ENCODE results near the gene SELPLG. TPM values are rescaled to one million over a fixed set of nuclear protein-coding genes. Genes with fewer than 3 reads are reported as not detected.

Gene SELPLG
- total and polyA plus RNA-seq, 2 of the 4 experiments (the other 2 are of a cell fraction): 3.2 to 10.8 TPM

DNA sequence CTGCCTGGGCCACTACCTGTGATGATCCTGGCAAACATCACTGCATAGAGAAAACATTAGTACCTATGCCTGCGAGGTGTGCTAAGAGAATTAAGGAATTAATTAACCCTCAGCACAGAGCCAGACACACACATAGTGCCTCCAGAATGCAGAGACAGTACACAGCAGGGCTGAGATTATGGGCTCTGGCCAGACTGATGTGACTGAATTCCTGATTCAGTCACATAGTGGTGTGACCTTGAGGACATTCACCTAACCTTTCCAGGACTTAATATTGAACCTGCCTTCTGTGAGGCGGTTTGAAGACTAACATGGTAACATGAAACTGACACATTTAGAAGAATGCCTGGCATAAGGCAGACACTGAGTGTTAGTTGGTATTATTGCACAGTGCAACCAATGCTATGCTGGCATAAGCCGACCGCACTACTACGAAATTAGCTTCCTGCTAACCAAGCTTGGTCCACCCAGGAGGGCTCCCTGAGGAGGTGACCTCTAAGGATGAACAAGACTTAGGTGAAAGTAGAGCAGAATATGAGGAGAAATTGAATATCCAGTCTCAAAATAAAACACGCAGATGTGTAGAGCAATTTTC lies 32.0 kb upstream of the SELPLG start:
- Histone ChIP-seq H3K4ac (ENCODE audit: low read depth, low read length) (peak overlapping the region; percentile 61), H3K4me1 (ENCODE audit: control insufficient read depth, insufficient read depth, low read length) (peaks cover 28% of the 10 kb centered on the region), H3K9ac (ENCODE audit: low read depth, low read length) (peak overlapping the region; percentile 45), H3K36me3 (ENCODE audit: control insufficient read depth, insufficient read depth, low read length) (peaks cover 11% of the 10 kb centered on the region), H3K9me1 (ENCODE audit: insufficient read depth, low read length) (peaks cover 8% of the 10 kb centered on the region), H3K27ac (ENCODE audit: insufficient read depth, low read length) (peak overlapping the region; percentile 81), H3K56ac (ENCODE audit: extremely low read depth, insufficient read depth, low read length) (peak overlapping the region; percentile 22; the same call in 1 of the 2 replicates), H2BK5ac (ENCODE audit: low read depth, low read length, poor library complexity, severe bottlenecking) (peak overlapping the region; percentile 81), H2BK15ac (ENCODE audit: low read depth, low read length) (peak overlapping the region; percentile 24; the same call in 1 of the 3 replicates), H2AFZ (replicated peaks; ENCODE audit: low read length, poor library complexity) (no peak overlapping the region), H2AK5ac (ENCODE audit: low read depth, low read length) (peak overlapping the region; percentile 14; the same call in 1 of the 2 replicates), H4K20me1 (ENCODE audit: insufficient read depth, low read length) (peaks cover 82% of the 10 kb centered on the region), H4K8ac (ENCODE audit: low read depth in 2 of 2, low read length in 2 of 2) (peak overlapping the region in 1 of 2 experiments; percentile 17; a peak in 2 of 4 replicates), H3K4me3 (ENCODE audit: insufficient read depth, low read depth, low read length) (no peak overlapping the region), H2BK20ac (ENCODE audit: low read depth, low read length) (peak overlapping the region; percentile 4; the same call in 1 of the 2 replicates), H4K5ac (ENCODE audit: low read depth, low read length) (peak overlapping the region; percentile 77), H3K14ac (replicated peaks; ENCODE audit: low read depth, low read length) (peak overlapping the region; percentile 10), H3K23ac (ENCODE audit: low read depth, low read length) (peak overlapping the region; percentile 77), H2AK9ac (replicated peaks; ENCODE audit: low read depth, low read length, poor library complexity) (no peak overlapping the region), H4K91ac (ENCODE audit: insufficient read depth, low read depth, low read length) (peak overlapping the region; percentile 16; the same call in 1 of the 2 replicates), H3K4me2 (ENCODE audit: low read depth, low read length) (peak overlapping the region; percentile 36; the same call in 1 of the 2 replicates), H2BK120ac (ENCODE audit: low read depth, low read length) (peak overlapping the region; percentile 44), H3K9me3 (ENCODE audit: control insufficient read depth, insufficient read depth, low read length) (no peaks in the 10 kb centered on the region), H3K79me1 (ENCODE audit: low read depth in 1 of 2, low read length in 2 of 2) (peaks cover 0 to 54% of the 10 kb centered on the region in 2 experiments; a peak in 2 of 4 replicates), H3K27me3 (ENCODE audit: control insufficient read depth, insufficient read depth, low read length) (no peaks in the 10 kb centered on the region), H3K18ac (ENCODE audit: low read depth, low read length) (peak overlapping the region; percentile 85)
- in situ Hi-C loops (cut with MboI; ENCODE audit: low sequenced_read_pairs) (loop anchor here (5.0 kb wide), 1 partner anchor 137 kb away; no protein-coding TSS in a partner anchor), dilution Hi-C loops (cut with HindIII; ENCODE audit: low sequenced_read_pairs, unreplicated experiment) (no loop called here), intact Hi-C loops (cut with micrococcal nuclease) (loop anchor here (1.0 to 10.0 kb wide), 3 partner anchors 117 to 429 kb away; partner anchors contain the start of genes ALKBH2 and UNG)
- no peak for ATAC-seq (ENCODE audit: low read depth)
- TF ChIP-seq MAFK (IDR thresholded peaks at IDR 0.05; ENCODE audit: low read depth, low read length): no peak
- TF ChIP-seq FOS (IDR thresholded peaks at IDR 0.05; ENCODE audit: low read depth, low read length): no peak
- no peak for TF ChIP-seq RAD21 (IDR thresholded peaks at IDR 0.05; ENCODE audit: low read length)
- no peak for TF ChIP-seq MAZ (IDR thresholded peaks at IDR 0.05; ENCODE audit: borderline replicate concordance, low read depth, low read length)
- TF ChIP-seq NFE2L2 (IDR thresholded peaks at IDR 0.05; ENCODE audit: low read depth, low read length): no peak
- no peak for TF ChIP-seq RFX5 (IDR thresholded peaks at IDR 0.05; ENCODE audit: low read depth, low read length)
- no CpG with 5 or more reads among the region's 6 CpGs for WGBS, 2 experiments (ENCODE audit: extremely low coverage in 2 of 2, insufficient read length in 1 of 2)
- no peak for DNase-seq
- no TSS peak for BruUV-seq (replicated peaks)
- POLR2A ChIA-PET (ENCODE audit: unreplicated experiment): interaction anchor here (0.6 kb wide), 1 partner anchor 14 kb away, joined by 3 read pairs; no protein-coding TSS in a partner anchor
- CTCF ChIA-PET: interaction anchor here (0.6 to 4.8 kb wide), 11 partner anchors 7 to 427 kb away, joined by 3 to 32 read pairs (median 5); no protein-coding TSS in a partner anchor

Data from IMR-90 (cell line).